Testis (tissue), 2 donors: ENCODE results near the gene GSTT4.

Experiments
- POLR2A ChIP-seq: fragments of 450-650 bp; IDR thresholded peaks from one replicate; pipeline ENCODE4 v1.6.1; 2017; ENCODE audit warnings: antibody characterized with exemption, mild to moderate bottlenecking, moderate library complexity
- TF ChIP-seq, protein P1 (sequence below), 3 experiments: fragments of 450-650 bp in 2 of 3; fragments of 200-600 bp in 1 of 3; sonication (generic) in 1 of 3; IDR thresholded peaks; one replicate each; pipeline ENCODE4 v1.5.1; 2016 to 2019; ENCODE audit warnings: antibody characterized with exemption in 3 of 3, mild to moderate bottlenecking in 2 of 3, moderate library complexity in 1 of 3

DNA sequence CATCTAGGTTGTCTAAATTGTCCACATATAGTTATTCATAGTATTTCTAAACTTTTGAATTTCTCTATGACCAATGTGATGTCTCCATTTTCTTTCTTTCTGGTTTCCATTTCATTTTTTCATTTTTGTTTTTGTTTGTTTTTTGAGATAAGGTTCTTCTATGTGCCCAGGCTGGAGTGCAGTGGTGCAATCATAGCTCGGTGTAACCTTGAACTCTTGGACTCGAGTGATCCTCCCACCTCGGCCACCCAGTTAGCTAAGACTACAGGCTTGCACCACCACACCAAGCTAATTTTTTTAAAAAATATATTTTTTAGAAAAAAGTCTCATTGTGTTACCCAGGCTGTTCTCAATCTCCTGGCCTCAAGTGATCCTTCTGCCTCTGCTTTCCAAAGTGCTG lies 8.2 kb downstream of the GSTT4 start:
- no peak for TF ChIP-seq POLR2A
- TF ChIP-seq, protein P1, sequence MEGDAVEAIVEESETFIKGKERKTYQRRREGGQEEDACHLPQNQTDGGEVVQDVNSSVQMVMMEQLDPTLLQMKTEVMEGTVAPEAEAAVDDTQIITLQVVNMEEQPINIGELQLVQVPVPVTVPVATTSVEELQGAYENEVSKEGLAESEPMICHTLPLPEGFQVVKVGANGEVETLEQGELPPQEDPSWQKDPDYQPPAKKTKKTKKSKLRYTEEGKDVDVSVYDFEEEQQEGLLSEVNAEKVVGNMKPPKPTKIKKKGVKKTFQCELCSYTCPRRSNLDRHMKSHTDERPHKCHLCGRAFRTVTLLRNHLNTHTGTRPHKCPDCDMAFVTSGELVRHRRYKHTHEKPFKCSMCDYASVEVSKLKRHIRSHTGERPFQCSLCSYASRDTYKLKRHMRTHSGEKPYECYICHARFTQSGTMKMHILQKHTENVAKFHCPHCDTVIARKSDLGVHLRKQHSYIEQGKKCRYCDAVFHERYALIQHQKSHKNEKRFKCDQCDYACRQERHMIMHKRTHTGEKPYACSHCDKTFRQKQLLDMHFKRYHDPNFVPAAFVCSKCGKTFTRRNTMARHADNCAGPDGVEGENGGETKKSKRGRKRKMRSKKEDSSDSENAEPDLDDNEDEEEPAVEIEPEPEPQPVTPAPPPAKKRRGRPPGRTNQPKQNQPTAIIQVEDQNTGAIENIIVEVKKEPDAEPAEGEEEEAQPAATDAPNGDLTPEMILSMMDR (IDR thresholded peaks at IDR 0.05): no peak
